Measurements from ENCODE around the gene IL1F10.

DNA sequence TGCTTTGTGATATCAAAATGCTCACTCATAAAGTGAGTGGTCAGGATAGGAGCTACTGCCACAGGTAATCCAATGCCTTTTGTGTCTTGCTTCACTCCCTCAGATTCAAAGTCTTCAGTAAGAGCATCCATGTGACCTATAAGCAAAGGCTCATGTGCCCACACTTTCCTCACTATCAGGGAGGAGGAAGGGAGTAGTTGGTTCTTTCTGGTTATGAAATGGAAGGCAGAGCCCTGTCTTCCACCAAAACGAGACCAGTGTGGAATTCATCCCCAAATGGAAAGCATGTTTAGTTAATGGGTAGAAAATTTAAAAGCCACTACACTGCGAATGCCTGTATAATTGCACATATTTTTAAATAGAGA, 25.8 kb downstream of the IL1F10 start:
- TF ChIP-seq POLR2A (IDR thresholded peaks at IDR 0.05), result no peak
- TF ChIP-seq, protein P1, sequence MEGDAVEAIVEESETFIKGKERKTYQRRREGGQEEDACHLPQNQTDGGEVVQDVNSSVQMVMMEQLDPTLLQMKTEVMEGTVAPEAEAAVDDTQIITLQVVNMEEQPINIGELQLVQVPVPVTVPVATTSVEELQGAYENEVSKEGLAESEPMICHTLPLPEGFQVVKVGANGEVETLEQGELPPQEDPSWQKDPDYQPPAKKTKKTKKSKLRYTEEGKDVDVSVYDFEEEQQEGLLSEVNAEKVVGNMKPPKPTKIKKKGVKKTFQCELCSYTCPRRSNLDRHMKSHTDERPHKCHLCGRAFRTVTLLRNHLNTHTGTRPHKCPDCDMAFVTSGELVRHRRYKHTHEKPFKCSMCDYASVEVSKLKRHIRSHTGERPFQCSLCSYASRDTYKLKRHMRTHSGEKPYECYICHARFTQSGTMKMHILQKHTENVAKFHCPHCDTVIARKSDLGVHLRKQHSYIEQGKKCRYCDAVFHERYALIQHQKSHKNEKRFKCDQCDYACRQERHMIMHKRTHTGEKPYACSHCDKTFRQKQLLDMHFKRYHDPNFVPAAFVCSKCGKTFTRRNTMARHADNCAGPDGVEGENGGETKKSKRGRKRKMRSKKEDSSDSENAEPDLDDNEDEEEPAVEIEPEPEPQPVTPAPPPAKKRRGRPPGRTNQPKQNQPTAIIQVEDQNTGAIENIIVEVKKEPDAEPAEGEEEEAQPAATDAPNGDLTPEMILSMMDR (IDR thresholded peaks at IDR 0.05), result no peak

All from lower leg skin (tissue), 3 donors.